Stimulated activated CD4-positive, alpha-beta T cell treated with anti-CD3 and anti-CD28 coated beads, Interleukin-1b, Interleukin-23, amount 100 ng/mL, for 1 hour (primary cell): ENCODE data around the gene SUCLG2.

Experiments used
- DNase-seq, 2 donors: peaks; one replicate each; pipeline ENCODE4 v3.0.0-alpha.2; 2020; ENCODE audit warnings: low read depth in 2 of 2

The SUCLG2 gene

GRCh38 chr3:67384016-67384415 lies 270.4 kb downstream of the SUCLG2 start:
- no peak for DNase-seq

DNA sequence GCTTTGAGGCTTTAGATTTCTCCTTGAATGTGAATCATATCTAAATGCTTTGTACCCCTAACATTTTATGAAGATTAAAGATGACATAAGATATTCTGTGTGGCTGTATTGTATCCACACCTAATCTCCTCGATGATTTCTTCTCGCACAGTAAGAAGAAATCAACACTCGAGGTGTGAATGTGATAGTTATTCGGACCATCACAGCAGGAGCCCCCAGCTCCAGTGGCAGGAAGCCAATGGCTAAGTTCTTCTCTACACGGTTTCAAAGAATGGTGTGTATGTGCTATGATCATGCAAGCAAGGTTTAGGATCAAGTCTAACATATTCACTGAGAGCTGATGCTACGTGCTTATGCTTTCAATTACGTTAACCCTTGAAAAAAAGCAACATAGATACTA lies 271.0 kb downstream of the SUCLG2 start:
- DNase-seq: no peak

GRCh38 chr3:67382536-67382935 lies 271.9 kb downstream of the SUCLG2 start:
- no peak for DNase-seq

DNA sequence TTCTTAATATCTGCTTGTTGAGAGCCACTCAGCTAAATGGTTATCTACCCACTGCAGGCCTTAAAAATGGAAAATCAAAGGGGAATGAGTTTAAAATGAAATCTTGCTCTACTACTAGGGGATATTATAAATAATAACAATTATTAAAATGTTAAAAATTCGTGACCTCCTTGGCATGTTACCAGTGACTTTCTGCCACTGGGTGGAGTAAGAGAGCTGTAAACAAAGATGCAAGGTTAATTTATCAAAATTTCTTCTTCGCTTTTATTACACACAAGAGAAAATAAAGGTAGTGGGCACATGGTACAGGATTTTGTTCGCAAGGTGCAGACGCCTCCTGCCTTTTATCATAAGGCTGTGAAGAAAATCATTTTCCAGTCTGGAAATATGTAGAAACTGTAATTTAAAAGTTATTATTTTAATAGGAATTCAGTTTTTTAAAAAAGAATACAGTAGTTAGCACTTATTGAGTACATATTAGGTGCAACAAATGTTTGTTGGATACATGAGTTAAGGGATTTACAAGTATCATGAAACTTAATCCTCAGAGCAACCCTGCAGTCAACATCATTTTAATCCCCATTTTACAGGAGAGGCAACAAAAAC lies 272.6 kb downstream of the SUCLG2 start:
- no peak for DNase-seq

DNA sequence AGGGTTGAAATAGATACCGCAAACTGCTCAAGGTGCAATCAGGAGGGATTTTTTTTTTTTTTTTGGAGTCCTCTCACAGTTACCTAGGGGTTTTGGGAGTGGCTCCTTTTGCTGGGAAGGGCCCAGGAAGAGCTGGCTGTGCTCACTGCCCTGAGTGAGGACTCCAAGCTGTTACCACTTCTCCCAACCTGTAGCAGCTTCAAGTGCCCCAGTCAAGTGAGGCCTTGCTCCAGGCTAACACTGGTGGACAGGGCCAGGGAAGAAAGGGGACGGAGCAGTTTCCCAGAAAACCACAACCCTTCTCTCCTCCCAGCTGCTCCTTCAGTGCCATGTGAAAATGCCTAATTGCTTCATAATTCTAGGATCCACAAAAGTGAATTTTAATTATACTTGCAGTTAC lies 274.3 kb downstream of the SUCLG2 start:
- DNase-seq: no peak

DNA sequence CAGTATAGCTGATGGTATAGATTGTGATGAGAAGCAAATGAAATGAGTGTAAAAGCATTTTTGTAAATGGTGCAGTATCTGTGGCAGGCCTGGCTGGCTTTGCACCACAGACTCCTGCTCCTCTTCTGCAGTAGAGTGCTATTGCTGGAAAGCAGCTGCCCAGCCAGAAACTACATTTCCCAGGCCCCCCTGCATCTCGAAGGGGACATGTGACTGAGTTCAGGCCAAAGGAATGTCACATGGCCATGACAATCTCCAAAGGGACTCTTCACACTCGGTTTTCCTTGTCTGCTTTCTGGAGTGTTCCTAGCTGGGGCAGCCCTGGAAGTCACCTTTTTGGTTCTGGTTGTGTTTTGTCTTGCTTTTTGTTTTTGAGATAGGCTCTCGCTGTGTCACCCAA lies 277.1 kb downstream of the SUCLG2 start:
- DNase-seq: no peak

DNA sequence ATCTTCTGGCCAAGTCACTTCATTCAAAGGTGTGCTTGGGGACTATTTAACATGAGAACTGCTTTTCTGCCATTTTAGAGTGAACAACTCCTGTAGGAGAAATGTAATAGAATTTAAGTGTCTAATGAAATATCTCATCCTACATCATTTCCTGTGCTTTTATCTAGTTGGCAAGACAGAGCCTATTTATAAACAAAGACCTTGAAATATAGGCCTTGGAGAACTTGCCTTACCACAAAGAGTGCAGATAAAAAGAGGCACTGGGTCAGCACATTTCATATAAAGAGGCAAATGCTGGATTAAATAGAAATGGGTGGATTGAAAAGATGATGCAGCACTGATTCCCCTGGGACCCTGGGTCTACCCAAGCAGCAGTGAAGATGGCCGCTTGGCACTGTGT lies 278.0 kb downstream of the SUCLG2 start:
- no peak for DNase-seq

DNA sequence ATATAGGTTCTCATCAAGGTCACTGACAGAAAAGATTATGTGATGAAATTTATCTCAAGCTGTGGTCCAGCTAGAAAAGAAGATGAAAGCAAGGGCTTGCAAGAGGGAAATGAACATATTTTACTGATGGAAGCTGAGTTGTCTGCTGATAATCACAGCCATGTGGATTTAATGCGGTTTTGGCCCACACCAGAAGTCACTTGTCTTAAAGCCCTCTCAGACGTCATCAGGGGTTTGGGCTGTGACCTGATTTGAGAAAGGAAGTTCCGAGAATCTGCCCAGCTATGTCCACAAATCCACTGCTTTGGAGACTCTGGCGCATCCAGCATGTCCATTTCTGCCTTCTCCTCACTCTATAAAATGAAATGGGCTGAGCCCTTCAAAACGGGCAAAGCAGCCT lies 278.4 kb downstream of the SUCLG2 start:
- DNase-seq: no peak

DNA sequence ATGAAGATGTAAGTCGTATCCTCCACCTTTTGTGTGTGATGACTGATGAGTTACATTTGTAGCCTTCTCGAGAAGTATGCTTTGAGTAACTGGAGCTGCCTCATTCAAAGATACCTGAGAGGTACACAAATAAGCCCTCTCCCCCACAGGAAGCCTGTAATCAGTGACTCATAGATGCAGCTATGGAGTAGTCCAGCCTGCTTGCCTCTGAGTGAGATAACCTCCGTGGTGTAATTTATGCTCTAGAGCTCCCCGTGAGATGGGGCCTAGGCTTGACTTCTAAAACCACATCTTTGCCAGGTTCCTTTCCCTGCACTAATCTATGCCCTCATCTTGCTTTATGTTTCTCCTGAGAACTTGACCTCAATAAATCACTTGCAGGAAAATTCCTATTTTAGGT lies 291.7 kb downstream of the SUCLG2 start:
- DNase-seq: no peak

DNA sequence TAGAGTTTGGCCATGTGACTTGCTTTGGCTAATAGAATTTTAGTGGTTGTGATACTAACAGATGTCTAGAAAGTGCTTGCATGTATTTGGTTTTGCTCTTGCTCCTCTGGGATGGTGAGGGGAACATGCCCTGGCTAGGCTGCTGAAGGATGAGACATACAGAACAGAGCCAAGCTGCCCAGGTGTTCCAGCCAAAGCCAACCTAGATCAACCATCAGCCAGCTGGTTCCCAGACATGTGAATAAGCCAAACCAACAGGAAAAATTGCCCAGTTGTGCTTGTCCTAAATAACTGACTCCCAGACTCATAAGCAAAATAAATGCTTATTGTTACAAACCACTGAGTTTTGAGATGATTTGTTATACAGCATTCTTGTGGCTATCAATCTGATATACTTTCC lies 292.6 kb downstream of the SUCLG2 start:
- DNase-seq: no peak

DNA sequence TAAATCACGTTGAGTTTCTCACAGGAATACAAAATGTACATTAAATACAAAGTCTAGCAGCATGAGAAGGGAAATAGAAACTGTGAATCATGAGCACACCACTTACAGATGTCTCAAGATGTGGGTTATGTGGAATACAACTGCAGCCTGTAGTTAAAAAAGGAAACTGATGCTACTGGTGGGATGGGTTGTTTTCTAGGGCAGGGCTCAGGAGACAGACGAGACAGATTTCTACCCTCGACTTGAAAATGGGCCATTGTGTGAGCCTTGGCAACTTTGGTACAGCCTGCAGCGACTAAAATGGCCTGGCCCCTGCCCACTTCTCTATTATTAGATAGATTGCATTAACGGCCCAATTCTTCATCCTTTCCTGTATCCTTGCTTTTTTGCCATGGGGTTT lies 293.1 kb downstream of the SUCLG2 start:
- no peak for DNase-seq

GRCh38 chr3:67357610-67358458 lies 296.6 kb downstream of the SUCLG2 start:
- DNase-seq: no peak

DNA sequence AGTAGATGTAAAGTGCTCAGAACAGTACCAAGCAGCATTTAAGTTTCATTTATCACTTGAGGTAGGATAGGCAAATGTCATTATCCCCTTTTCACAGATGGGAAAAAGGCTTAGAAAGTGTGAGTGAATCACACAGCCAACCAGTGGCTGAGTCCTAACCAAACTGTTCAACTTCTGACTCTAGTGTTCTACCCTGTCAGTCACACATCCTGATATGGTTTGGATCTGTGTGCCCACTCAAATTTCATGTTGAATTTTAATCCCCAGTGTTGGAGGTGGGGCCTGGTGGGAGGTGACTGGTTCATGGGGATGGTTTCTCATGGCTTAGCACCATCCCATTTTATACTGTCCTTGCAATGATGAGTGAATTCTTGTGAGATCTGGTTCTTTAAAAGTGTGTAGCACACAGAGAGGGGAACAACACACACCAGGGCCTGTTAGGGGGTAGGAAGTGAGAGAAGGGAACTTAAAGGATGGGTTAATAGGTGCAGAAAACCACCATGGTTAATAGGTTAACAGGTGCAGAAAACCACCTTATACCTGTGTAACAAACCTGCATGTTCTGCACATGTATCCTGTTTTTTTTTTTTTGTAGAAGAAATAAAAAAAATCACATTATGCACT lies 304.7 kb downstream of the SUCLG2 start:
- DNase-seq: no peak

- DNase-seq: no peak
These were observed 308.3 kb downstream of the SUCLG2 start for GRCh38 chr3:67346081-67346480.

GRCh38 chr3:67335813-67336212 lies 318.6 kb downstream of the SUCLG2 start:
- no peak for DNase-seq

DNA sequence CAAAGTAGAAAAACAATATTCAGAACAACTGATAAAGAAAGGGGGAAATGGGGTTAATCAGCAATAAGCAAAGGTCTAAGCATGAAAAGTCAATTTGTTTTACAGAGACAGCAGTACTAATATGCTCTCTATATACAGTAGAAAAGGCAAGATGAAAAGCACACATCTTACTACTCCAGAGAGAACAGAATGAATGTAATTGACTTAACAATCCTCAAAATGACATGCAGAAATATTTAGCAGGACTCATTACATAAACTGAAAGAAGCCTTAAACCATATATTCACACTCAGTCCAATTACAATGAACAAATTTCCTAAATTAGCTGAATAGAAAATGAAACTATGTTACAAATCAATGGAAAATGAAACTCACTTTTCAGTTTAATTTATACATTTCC lies 319.8 kb downstream of the SUCLG2 start:
- DNase-seq: no peak

DNA sequence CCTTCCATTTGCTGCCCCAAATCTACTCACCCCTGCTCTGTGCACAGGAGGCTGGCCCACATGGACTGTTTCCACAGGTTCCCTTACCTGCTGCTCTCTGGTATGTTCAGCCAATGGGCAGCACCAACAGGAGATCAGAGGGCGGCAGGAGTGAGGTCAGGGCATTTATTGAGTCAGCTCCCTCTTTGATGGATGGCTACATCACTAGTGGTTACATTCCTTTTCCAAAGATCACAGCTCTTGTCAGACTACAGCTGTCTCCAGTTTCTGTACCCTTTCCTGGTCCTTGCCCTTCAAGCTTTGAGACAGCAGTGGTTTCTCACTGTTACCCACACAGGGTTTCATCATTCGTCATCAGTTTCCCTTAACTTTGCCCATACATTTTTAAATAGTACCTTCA lies 325.1 kb downstream of the SUCLG2 start:
- no peak for DNase-seq

DNA sequence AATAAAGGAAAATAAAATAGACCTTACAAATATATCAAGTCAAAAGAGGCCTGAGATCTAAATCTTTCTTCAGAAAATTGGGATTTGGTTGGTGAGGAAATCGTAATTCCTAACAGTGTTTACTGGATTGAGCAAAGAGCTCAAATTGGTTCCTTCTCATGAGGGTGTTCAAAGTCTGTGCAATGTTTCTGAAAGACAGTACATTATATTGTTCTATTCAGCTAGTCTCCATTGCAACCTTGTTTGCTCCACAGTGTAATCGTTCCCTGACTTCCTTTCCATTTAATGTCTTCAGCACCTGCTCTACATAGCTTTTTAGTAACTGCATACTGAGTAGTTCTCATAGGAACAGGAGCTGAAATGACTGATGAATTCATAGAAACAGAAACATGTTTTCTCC lies 326.8 kb downstream of the SUCLG2 start:
- DNase-seq: no peak

- no peak for DNase-seq
These were observed 329.2 kb downstream of the SUCLG2 start for GRCh38 chr3:67325231-67325630.
